NCI-H1092 (cell line): ENCODE measurements around the gene WNT4.

ENCODE experiments used
- DNase-seq: peaks from one replicate; lab custom pipeline; 2025; lab: John Stamatoyannopoulos, UW

Gene WNT4

DNA sequence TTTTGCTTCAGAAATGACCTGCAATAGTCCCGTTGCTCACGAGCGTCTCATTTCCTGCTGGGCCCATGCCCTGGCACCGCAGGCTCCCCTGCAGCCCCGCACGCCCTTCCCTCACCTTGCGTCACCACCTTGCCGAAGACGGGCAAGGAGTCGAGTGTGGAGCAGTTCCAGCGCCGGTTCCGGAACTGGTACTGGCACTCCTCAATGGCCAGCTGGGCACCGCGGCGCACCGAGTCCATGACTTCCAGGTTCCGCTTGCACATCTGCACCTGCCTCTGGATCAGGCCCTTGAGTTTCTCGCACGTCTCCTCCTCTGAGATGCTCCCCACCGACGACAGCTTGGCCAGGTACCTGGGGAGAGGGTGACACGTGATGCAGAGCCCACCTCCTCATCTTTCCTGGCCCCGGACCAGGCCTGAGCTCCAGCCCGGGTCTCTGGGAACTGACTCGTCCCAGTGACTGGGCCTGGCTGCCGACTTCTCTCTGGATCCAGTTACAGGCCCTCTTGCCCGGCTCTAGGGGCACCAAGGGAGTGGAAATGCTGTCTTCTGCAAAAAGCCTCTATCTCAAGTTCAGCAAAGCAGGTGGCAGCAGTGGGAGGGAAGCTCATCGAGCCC is 13.3 kb downstream of the WNT4 start:
- no peak for DNase-seq

- DNase-seq = no peak
Measured at GRCh38 chr1:22128392-22128791, 14.5 kb downstream of the WNT4 start.

GRCh38 chr1:22127731-22128130 is 15.2 kb downstream of the WNT4 start:
- no peak for DNase-seq

GRCh38 chr1:22127248-22127647 is 15.6 kb downstream of the WNT4 start:
- DNase-seq = no peak

GRCh38 chr1:22126531-22126930 is 16.4 kb downstream of the WNT4 start:
- DNase-seq = no peak

GRCh38 chr1:22124592-22125229 is 18.2 kb downstream of the WNT4 start:
- DNase-seq = no peak

DNA sequence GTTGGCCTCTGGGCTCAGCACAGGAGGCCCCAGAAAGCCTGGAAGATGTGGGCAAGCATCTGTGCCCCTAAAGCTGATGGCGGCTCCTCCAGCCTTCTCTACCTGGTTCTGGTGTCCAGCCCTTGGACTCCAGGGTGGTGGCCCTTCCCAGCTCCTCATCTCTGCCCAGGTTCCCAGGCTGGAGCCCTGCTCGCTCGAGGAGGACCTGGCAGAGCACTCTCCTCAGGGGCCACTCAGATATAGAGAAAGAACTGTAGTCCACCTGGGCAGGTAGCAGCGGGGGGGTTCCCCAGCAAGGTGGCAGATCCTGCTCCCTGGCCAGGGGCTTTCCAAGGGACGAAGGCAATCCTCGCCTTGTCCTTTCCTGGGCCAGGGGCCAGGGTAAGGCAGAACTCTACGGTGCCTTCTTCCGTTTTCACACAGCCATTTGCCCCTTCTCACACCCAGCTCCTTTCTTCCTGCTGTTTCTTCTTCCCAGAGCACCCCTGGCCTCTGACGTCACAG is 18.9 kb downstream of the WNT4 start:
- no peak for DNase-seq

DNA sequence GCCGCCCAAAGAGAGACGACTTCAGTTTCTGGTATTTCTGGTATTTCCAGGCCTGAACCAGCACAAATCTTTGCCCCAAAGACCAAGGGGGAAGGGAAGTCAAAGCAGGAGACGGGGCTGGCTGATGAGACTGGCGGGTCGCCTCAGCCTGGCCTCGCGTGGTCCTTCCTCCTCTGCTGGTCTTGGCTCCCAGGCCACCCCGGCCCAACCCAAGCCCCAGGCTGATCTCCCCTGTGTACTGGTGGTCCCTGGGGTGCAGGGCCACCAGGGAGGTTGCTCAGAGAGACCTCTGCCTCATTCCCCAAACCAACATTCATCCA is 19.9 kb downstream of the WNT4 start:
- DNase-seq = no peak

- no peak for DNase-seq
Measured at GRCh38 chr1:22122273-22123070, 20.4 kb downstream of the WNT4 start.

GRCh38 chr1:22121421-22121911 is 21.4 kb downstream of the WNT4 start:
- DNase-seq = no peak

GRCh38 chr1:22120469-22120790 is 22.5 kb downstream of the WNT4 start:
- DNase-seq = no peak

DNA sequence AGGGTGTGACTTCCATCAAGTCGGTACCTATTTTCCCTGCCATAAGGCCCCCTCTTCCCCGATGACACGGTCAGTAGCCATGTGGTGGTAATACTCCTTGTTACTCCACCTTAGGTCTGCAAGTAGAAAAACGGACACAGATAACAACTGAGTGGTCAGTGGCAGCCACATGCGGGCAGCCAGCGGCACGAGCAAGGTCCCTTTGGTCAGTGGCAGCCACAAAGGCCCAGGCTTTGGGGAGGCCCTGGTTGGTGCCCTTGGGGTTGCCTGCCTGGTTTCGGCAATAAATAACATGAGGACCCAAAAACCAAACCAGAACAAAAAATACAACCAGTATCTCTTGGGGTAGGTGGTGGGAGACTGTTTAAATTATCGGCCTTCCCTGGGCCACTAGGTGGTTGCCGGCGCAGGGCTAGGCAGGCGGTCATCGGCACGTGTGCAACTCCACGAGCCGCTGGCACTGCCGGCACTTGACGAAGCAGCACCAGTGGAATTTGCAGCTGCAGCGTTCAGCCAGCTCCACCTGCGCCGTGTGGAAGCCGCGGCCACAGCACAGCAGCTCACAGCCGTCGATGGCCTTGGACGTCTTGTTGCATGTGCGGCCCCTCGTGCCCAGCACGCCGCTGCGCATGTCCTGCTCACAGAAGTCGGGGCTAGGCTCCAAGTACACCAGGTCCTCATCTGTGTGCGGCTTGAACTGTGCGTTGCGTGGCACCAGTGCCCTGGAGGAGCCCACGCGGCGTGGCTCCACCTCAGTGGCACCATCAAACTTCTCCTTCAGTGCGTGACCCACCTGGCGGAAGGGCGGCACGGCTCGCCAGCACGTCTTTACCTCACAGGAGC is 23.1 kb downstream of the WNT4 start:
- DNase-seq = no peak

GRCh38 chr1:22118291-22118992 is 24.5 kb downstream of the WNT4 start:
- DNase-seq = no peak

GRCh38 chr1:22117851-22118250 is 25.0 kb downstream of the WNT4 start:
- DNase-seq = no peak

- no peak for DNase-seq
Measured at GRCh38 chr1:22117238-22117637, 25.7 kb downstream of the WNT4 start.

GRCh38 chr1:22115286-22115685 is 27.6 kb downstream of the WNT4 start:
- no peak for DNase-seq

GRCh38 chr1:22114083-22115012 is 28.5 kb downstream of the WNT4 start:
- peak; percentile 80 for DNase-seq

DNA sequence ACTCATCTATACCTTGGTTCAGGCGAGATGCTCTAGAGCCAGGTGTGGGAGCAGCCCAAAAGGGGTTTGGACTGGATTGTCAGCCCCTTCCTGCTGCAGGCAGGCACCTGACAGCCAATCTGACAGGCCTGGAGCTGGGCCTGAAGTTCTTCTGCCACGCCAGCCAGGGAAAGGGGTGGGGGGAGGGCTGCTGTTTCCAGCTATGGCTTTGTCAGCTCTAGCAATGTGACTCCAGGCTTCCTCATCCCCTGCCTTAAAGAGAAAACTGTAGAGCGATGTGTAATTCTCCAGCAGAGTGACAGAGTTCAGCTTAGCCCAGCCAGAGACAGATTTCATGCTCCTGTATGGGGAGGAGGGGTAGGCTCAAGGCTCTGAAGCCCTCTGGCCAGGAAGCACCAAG is 30.3 kb downstream of the WNT4 start:
- DNase-seq = no peak

GRCh38 chr1:22111620-22112019 is 31.3 kb downstream of the WNT4 start:
- no peak for DNase-seq

- DNase-seq = no peak
Measured at GRCh38 chr1:22111115-22111514, 31.8 kb downstream of the WNT4 start.

DNA sequence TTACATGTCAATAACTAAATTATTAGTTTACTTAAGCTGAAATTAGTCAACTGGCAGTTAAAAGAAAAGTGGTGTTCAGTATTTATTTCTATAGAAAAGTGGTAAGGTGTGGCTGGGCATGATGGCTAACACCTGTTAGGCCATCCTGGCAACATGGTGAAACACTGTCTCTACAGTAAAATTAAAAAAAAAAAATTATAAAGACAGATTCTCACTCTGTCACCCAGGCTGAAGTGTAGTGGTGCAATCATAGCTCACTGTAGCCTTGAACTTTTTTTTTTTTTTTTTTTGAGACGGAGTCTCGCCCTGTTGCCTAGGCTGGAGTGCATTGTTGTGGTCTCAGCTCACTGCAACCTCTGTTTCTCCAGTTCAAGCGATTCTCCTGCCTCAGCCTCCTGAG is 32.9 kb downstream of the WNT4 start:
- DNase-seq = no peak
